IMR-90 (cell line): ENCODE data around the gene SLC9A2. TPM values are rescaled to one million over a fixed set of nuclear protein-coding genes. Genes with fewer than 3 reads are reported as not detected.

ENCODE experiments used
- ATAC-seq: fragments of 200-7000 bp; cut with Tn5 transposase; 2 replicates; pipeline ENCODE4 v1.9.1; 2020; ENCODE audit warnings: low read depth, mild to moderate bottlenecking, moderate library complexity
- BruUV-seq: library from RNA; stranded (reverse); fragments of 400-500 nt; replicated peaks from 2 replicates; lab custom pipeline; 2021; lab: Mats Ljungman, UMichigan
- CTCF ChIA-PET: fragments of 300-600 bp; formaldehyde crosslinking; extraction: SDS; loops from one replicate; lab custom pipeline; 2021; ENCODE audit warnings: antibody characterized with exemption; lab: Yijun Ruan, JAX
- POLR2A ChIA-PET: fragments of 300-600 bp; sonication (Branson Sonifier 250); formaldehyde crosslinking; loops from one replicate; lab custom pipeline; 2022; ENCODE audit warnings: antibody characterized with exemption; ENCODE audit not compliant: unreplicated experiment; lab: Charles Lee
- DNase-seq: peaks from one replicate; pipeline ENCODE4 v3.0.0; 2013
- H2AFZ ChIP-seq: replicated peaks from 2 replicates; pipeline ENCODE3; 2013; ENCODE audit warnings: low read length, mild to moderate bottlenecking; ENCODE audit not compliant: poor library complexity
- H2AK5ac ChIP-seq: 2 replicates; pipeline ENCODE4 v1.6.1; 2013; ENCODE audit warnings: low read depth, low read length, inconsistent platforms
- H2AK9ac ChIP-seq: replicated peaks from 2 replicates; pipeline ENCODE3; 2013; ENCODE audit warnings: mild to moderate bottlenecking, low read depth, low read length, moderate library complexity; ENCODE audit not compliant: poor library complexity
- H2BK120ac ChIP-seq: 2 replicates; pipeline ENCODE4 v1.6.1; 2013; ENCODE audit warnings: low read depth, low read length, inconsistent platforms
- H2BK15ac ChIP-seq: 3 replicates; pipeline ENCODE4 v1.6.1; 2013; ENCODE audit warnings: low read depth, low read length, inconsistent platforms
- H2BK20ac ChIP-seq: 2 replicates; pipeline ENCODE4 v1.6.1; 2013; ENCODE audit warnings: low read depth, mild to moderate bottlenecking, inconsistent platforms, low read length, moderate library complexity
- H2BK5ac ChIP-seq: 2 replicates; pipeline ENCODE4 v1.6.1; 2013; ENCODE audit warnings: mild to moderate bottlenecking, low read depth, low read length, inconsistent platforms; ENCODE audit not compliant: poor library complexity, severe bottlenecking
- H3K14ac ChIP-seq: replicated peaks from 2 replicates; pipeline ENCODE4 v1.6.1; 2013; ENCODE audit warnings: low read depth, low read length, inconsistent platforms
- H3K18ac ChIP-seq: 2 replicates; pipeline ENCODE4 v1.6.1; 2013; ENCODE audit warnings: low read depth, low read length, control low read depth
- H3K23ac ChIP-seq: 2 replicates; pipeline ENCODE4 v1.6.1; 2013; ENCODE audit warnings: low read depth, low read length, inconsistent platforms
- H3K27ac ChIP-seq: 2 replicates; pipeline ENCODE4 v1.5.1; 2013; ENCODE audit warnings: mild to moderate bottlenecking, control low read depth, low read length; ENCODE audit not compliant: insufficient read depth
- H3K27me3 ChIP-seq: 2 replicates; pipeline ENCODE4 v1.6.1; 2013; ENCODE audit warnings: low read length; ENCODE audit not compliant: control insufficient read depth, insufficient read depth
- H3K36me3 ChIP-seq: 2 replicates; pipeline ENCODE4 v1.6.1; 2013; ENCODE audit warnings: low read length, mixed read lengths; ENCODE audit not compliant: control insufficient read depth, insufficient read depth
- H3K4ac ChIP-seq: 2 replicates; pipeline ENCODE4 v1.6.1; 2013; ENCODE audit warnings: low read depth, low read length, inconsistent platforms
- H3K4me1 ChIP-seq: 2 replicates; pipeline ENCODE4 v1.6.1; 2013; ENCODE audit warnings: low read length, mixed read lengths; ENCODE audit not compliant: control insufficient read depth, insufficient read depth
- H3K4me2 ChIP-seq: 2 replicates; pipeline ENCODE4 v1.6.1; 2013; ENCODE audit warnings: low read depth, mild to moderate bottlenecking, control low read depth, low read length, moderate library complexity
- H3K4me3 ChIP-seq: 2 replicates; pipeline ENCODE4 v1.5.1; 2013; ENCODE audit warnings: low read depth, mild to moderate bottlenecking, control low read depth, low read length, moderate library complexity; ENCODE audit not compliant: insufficient read depth
- H3K56ac ChIP-seq: 2 replicates; pipeline ENCODE4 v1.6.1; 2013; ENCODE audit warnings: low read length, inconsistent platforms; ENCODE audit not compliant: insufficient read depth; ENCODE audit errors: extremely low read depth
- H3K79me1 ChIP-seq, 2 experiments: 2 replicates each; pipeline ENCODE4 v1.6.1; 2013; ENCODE audit warnings: low read length in 2 of 2, inconsistent platforms in 1 of 2, low read depth in 1 of 2
- H3K9ac ChIP-seq: 2 replicates; pipeline ENCODE4 v1.6.1; 2013; ENCODE audit warnings: low read depth, low read length, control low read depth
- H3K9me1 ChIP-seq: 2 replicates; pipeline ENCODE4 v1.6.1; 2013; ENCODE audit warnings: low read length, inconsistent platforms; ENCODE audit not compliant: insufficient read depth
- H3K9me3 ChIP-seq: 2 replicates; pipeline ENCODE4 v1.6.1; 2013; ENCODE audit warnings: low read length; ENCODE audit not compliant: control insufficient read depth, insufficient read depth
- H4K20me1 ChIP-seq: 2 replicates; pipeline ENCODE4 v1.6.1; 2013; ENCODE audit warnings: low read length, inconsistent platforms; ENCODE audit not compliant: insufficient read depth
- H4K5ac ChIP-seq: 2 replicates; pipeline ENCODE4 v1.6.1; 2013; ENCODE audit warnings: mild to moderate bottlenecking, low read depth, low read length, control low read depth
- H4K8ac ChIP-seq, 2 experiments: 2 replicates each; pipeline ENCODE4 v1.6.1; 2013; ENCODE audit warnings: low read depth in 2 of 2, low read length in 2 of 2, control low read depth in 1 of 2, inconsistent platforms in 1 of 2
- H4K91ac ChIP-seq: 2 replicates; pipeline ENCODE4 v1.6.1; 2013; ENCODE audit warnings: low read depth, low read length, inconsistent platforms; ENCODE audit not compliant: insufficient read depth
- CEBPB ChIP-seq: IDR thresholded peaks from 2 replicates; pipeline ENCODE4 v1.6.1; 2012; ENCODE audit warnings: low read depth, low read length, improper control_type of control experiment
- RAD21 ChIP-seq: IDR thresholded peaks from 2 replicates; pipeline ENCODE4 v1.6.1; 2012; ENCODE audit warnings: low read length, improper control_type of control experiment
- WGBS, 2 experiments: methylation state at CpG; one replicate each; pipeline versions ENCODE4 v1.1.5 to v1.1.7; 2013; ENCODE audit warnings: missing lambda C conversion rate in 2 of 2; ENCODE audit not compliant: insufficient read length in 1 of 2; ENCODE audit errors: extremely low coverage in 2 of 2; 5-methylcytosine and 5-hydroxymethylcytosine counted together
- dilution Hi-C: fragments of 300-500 bp; cut with HindIII; formaldehyde crosslinking; loops from one replicate; pipeline ENCODE4 v1.14.3; 2018; ENCODE audit warnings: low sequenced_read_pairs; ENCODE audit not compliant: unreplicated experiment
- in situ Hi-C: fragments of 300-500 bp; cut with MboI; formaldehyde crosslinking; loops from 3 replicates; pipeline ENCODE4 v1.14.3; 2019; ENCODE audit warnings: low sequenced_read_pairs, inconsistent platforms, mixed read lengths
- intact Hi-C: fragments of 100-400 bp; cut with micrococcal nuclease; formaldehyde crosslinking; loops from 2 replicates; pipeline ENCODE4 v1.10.0; 2022
- polyA plus RNA-seq, 3 experiments: library from polyadenylated mRNA; depleted of rRNA; stranded (reverse); fragments of >200 nt; gene quantifications; 2 replicates each; pipeline ENCODE4 v1.2.3, GENCODE V29; 2012; ENCODE audit warnings: low replicate concordance in 1 of 3
- total RNA-seq: library from RNA; depleted of rRNA; stranded (reverse); fragments of >200 nt; gene quantifications from 2 replicates; pipeline ENCODE4 v1.2.3, GENCODE V29; 2012

SLC9A2 gene
- total and polyA plus RNA-seq, 2 of the 4 experiments (the other 2 are of a cell fraction), result not detected

- TF ChIP-seq RAD21, result no peak
Observed at GRCh38 chr2:102707796-102708695, 88.7 kb downstream of the SLC9A2 start (continued).

GRCh38 chr2:102708847-102709559 is 89.7 kb downstream of the SLC9A2 start:
- Histone ChIP-seq H3K4me1 (no peaks in the 10 kb centered on the region), H4K20me1 (no peaks in the 10 kb centered on the region), H3K9ac (no peak overlapping the region), H3K4me3 (no peak overlapping the region), H2BK20ac (no peak overlapping the region), H3K27ac (no peak overlapping the region), H3K79me1 (no peaks in the 10 kb centered on the region), H3K9me3 (no peaks in the 10 kb centered on the region), H3K36me3 (no peaks in the 10 kb centered on the region), H3K9me1 (no peaks in the 10 kb centered on the region), H2BK15ac (no peak overlapping the region), H4K8ac (no peak overlapping the region), H2AK5ac (no peak overlapping the region), H3K18ac (no peak overlapping the region), H3K56ac (no peak overlapping the region), H2BK120ac (no peak overlapping the region), H3K14ac (no peak overlapping the region), H2BK5ac (no peak overlapping the region), H2AK9ac (no peak overlapping the region), H3K4ac (no peak overlapping the region), H3K27me3 (peaks cover 12% of the 10 kb centered on the region), H4K5ac (no peak overlapping the region), H3K4me2 (no peak overlapping the region), H4K91ac (no peak overlapping the region), H2AFZ (no peak overlapping the region), H3K23ac (no peak overlapping the region)
- in situ Hi-C loops, result no loop called here
- BruUV-seq, result no TSS peak
- DNase-seq (peak; percentile 65), ATAC-seq (peak; percentile 72)
- peak; percentile 51 for TF ChIP-seq CEBPB
- TF ChIP-seq RAD21, result no peak
- dilution Hi-C loops, result no loop called here
- CTCF ChIA-PET, result no interaction called here
- intact Hi-C loops, result no loop called here
- WGBS, 2 experiments, result no CpG with 5 or more reads among the region's 8 CpGs
- POLR2A ChIA-PET, result no interaction called here
